ENCODE results near the gene KCTD11. TPM values are rescaled to one million over a fixed set of nuclear protein-coding genes. Genes with fewer than 3 reads are reported as not detected.

Gene KCTD11
- total RNA-seq, 1 experiment from 2014 or later = 5.3 TPM

DNA sequence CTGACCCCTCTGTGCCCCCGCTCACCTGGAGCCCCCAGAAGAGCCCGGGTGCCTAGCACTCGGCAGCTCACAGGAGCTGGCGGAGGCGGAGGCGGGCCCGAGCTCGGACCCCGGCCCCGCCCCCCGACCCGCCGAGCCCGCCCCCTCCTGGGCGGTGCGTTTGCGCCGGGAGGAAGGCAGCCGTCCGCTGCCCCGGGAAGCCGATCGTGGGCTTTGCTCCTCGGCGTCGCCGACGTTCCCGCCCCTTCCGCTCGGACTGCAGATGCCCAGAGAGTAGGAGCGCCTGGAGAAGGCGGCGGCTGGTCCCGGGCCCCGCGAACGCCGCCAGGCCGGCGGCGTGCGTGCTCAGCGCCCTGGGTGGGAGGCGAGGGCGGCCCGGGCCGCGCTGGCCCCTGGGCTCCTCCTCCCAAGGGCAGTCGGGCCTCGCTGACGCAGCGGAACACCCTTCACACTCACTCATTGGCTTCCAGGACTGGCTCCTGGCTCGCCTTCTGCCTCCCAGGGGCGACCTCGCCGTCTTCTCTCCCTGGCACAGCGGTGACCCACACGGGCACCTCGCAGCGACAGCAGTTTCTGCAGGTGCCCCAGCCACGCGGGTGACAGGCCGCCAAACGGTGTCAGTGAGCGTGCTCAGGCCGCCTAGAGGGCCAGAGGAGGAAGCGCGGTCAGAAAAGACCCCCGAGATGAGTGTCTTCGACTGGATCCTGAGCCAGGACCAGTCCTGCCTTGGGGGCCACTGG, 42.7 kb downstream of the KCTD11 start, which contains the start of gene PLSCR3:
TSS of gene PLSCR3 (minus strand) at position 74 of the 740 bp plus-strand sequence. CDS start 415 bp downstream, outside the sequence.
- H3K27me3 Mint-ChIP-seq (ENCODE audit: low read depth) = peaks cover 2% of the 10 kb centered on the region
- Histone ChIP-seq H2BK20ac (ENCODE audit: low read depth, low read length, poor library complexity, severe bottlenecking) (no peak within 1 kb of the TSS), H4K20me1 (ENCODE audit: control insufficient read depth, insufficient read depth, insufficient read length) (peaks cover 2% of the 10 kb centered on the region), H2BK15ac (ENCODE audit: low read depth, low read length) (no peak within 1 kb of the TSS; the same call in 1 of the 2 replicates), H3K9ac (ENCODE audit: extremely low read depth, insufficient read length, low read length) (no peak within 1 kb of the TSS), H3K14ac (ENCODE audit: insufficient read depth, low read length) (peak within 1 kb of the TSS; percentile 51), H2BK12ac (ENCODE audit: insufficient read length, low read depth, low read length) (no peak within 1 kb of the TSS), H3K4me1 (ENCODE audit: insufficient read depth, low read length) (peaks cover 7% of the 10 kb centered on the region; the same call in 1 of the 2 replicates), H3K23me2 (ENCODE audit: insufficient read length, low read depth, low read length, poor library complexity, severe bottlenecking) (peaks cover 12% of the 10 kb centered on the region), H3K79me1 (ENCODE audit: insufficient read depth, low read depth, low read length, poor library complexity, severe bottlenecking) (no peaks in the 10 kb centered on the region), H2AFZ (ENCODE audit: low read length) (no peak within 1 kb of the TSS), H2BK120ac (ENCODE audit: low read depth, low read length, poor library complexity, severe bottlenecking) (no peak within 1 kb of the TSS), H3K27me3 (ENCODE audit: insufficient read depth, low read length) (no peaks in the 10 kb centered on the region), H4K5ac (ENCODE audit: insufficient read length, low read depth, low read length) (no peak within 1 kb of the TSS), H3K4me2 (ENCODE audit: insufficient read depth, insufficient read length, low read length) (peak within 1 kb of the TSS; percentile 92), H3K9me3 (ENCODE audit: control insufficient read depth, low read depth, low read length) (no peaks in the 10 kb centered on the region), H2BK5ac (ENCODE audit: insufficient read length, low read length) (no peak within 1 kb of the TSS), H3K56ac (ENCODE audit: insufficient read length, low read depth, low read length) (no peak within 1 kb of the TSS), H3K4ac (ENCODE audit: low read depth, low read length) (no peak within 1 kb of the TSS), H3K27ac (ENCODE audit: insufficient read length, low read depth, low read length) (no peak within 1 kb of the TSS), H2AK5ac (ENCODE audit: insufficient read length, low read length) (no peak within 1 kb of the TSS), H4K91ac (ENCODE audit: insufficient read length, low read depth, low read length) (no peak within 1 kb of the TSS), H3K23ac (ENCODE audit: insufficient read length, low read depth, low read length) (no peak within 1 kb of the TSS), H4K8ac (replicated peaks; ENCODE audit: insufficient read length, low read depth, low read length) (no peak within 1 kb of the TSS), H3K79me2 (ENCODE audit: insufficient read depth, low read length) (no peaks in the 10 kb centered on the region), H3K18ac (ENCODE audit: insufficient read length, low read depth, low read length) (no peak within 1 kb of the TSS), H3T11ph (ENCODE audit: low read length) (no peak within 1 kb of the TSS)
- DNase-seq = peak; percentile 96
- H3K4me1 Mint-ChIP-seq = peaks cover 22% of the 10 kb centered on the region in 2 experiments
- peak within 1 kb of the TSS; percentile 67 to 94 (median 90); a peak in 5 of 7 replicates for H3K27ac Mint-ChIP-seq
- no peaks in the 10 kb centered on the region; a peak in 1 of 5 replicates for H3K9me3 Mint-ChIP-seq
- peaks cover 12 to 27% (median 19%) of the 10 kb centered on the region in 3 experiments for H3K36me3 Mint-ChIP-seq (ENCODE audit: insufficient read depth in 1 of 3, low read depth in 3 of 3)
- no CpG with 5 or more reads among the region's 71 CpGs for WGBS (ENCODE audit: extremely low coverage, insufficient read length, low lambda C conversion rate)
- H3K4me3 Mint-ChIP-seq = peak within 1 kb of the TSS; percentile 87 to 96
- TF ChIP-seq CTCF (conservative IDR thresholded peaks at IDR 0.05) = peak; percentile 64; the same call in 2 of the 3 replicates

Data from H9 (cell line).